Raji (cell line): ENCODE data around the gene HOGA1.

Source experiments
- POLR2A ChIP-seq: IDR thresholded peaks from 2 replicates; pipeline ENCODE4 v1.6.1; 2011; ENCODE audit warnings: low read depth, low read length, control low read depth; ENCODE audit not compliant: insufficient read depth

Gene HOGA1

DNA sequence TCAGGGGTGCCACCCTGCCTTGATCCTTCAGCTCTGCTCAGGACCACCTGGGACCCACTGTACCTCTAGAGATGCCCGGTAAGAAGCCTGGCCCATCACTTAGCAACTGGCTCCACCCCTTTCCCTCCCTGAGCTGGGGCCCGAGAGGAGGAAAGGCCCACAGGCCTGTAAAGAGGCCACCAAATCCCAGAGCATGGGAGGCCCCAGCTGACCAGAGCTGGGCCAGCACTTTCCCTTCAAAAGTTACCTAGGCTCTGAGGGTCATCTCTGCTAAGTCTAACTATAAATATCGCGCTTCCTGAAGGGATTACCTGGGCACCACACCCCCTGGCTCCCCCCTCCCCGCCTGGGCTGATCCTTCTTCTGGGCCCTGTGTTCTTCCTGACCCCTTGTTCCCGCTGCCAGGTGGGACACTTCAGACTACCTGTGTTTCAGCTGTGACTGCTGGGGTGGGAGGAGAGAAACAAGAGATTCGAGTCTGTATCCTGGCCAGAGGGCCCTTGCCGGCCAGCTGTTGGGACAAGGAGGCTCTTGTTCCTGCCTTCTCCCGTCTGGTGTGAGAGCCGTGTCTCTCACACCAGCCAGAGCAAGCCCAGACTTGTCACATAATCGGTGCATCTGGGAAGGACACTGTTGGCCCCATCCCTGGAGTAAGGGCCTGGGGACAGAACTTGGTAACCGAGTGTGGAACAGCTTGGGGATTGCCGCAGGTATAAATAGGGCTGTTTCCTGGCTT lies 34.4 kb upstream of the HOGA1 start:
- no peak for TF ChIP-seq POLR2A

DNA sequence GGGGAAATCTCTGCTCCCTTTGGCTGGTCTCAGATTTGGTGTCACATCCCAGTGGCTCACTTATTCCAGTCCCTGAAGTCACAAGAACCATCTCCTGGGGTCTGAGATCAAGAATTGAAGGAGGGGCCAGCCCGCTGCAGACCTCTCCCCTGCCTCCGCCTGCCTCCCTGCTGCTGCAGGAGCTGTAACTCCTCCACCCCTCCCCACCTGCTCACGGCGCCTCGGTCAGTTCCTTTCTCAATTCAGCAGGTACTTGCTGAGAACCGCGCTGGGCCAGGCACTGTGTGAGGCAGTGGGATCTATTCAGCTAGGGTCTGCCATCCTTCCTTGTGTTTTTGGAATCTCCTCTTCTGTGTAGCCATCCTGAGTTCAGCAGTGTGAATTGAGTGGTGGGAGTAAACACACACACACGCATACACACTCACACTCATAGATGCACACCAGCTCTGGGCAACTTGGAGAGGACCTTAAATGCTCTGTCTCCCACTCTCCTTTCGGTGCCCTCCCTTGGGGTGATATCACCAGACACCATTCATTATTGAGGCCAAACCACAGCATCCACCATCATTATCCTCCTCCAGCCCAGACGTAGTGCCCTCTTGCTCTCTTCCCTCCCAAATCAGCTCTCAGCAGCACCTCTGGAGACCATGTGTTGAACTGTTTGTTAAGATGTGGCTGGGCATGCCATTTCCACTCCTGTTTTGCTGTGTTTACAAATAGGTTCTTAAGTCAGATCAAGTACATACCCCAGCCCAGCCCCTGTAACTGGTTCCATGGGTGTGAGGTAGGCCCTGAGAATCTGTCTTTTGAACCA lies 33.6 kb upstream of the HOGA1 start:
- no peak for TF ChIP-seq POLR2A

DNA sequence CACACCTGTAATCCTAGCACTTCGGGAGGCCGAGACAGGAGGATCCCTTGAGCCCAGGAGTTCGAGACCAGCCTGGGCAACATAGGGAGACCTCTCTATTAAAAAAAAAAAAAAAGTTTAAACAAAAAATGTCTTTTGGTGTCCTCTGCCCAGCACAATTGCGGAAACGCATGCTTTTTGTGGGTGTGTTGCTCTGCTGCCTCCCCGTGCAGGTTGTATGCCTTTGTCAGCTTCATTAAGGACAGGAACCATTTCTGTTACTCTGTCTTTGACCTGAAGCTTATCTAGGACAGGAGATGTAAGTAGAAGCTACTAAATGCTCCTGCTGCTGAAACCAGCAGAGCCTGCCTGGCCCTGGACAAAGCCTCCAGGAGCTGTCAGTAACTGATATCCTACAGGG lies 32.9 kb upstream of the HOGA1 start:
- TF ChIP-seq POLR2A: no peak

DNA sequence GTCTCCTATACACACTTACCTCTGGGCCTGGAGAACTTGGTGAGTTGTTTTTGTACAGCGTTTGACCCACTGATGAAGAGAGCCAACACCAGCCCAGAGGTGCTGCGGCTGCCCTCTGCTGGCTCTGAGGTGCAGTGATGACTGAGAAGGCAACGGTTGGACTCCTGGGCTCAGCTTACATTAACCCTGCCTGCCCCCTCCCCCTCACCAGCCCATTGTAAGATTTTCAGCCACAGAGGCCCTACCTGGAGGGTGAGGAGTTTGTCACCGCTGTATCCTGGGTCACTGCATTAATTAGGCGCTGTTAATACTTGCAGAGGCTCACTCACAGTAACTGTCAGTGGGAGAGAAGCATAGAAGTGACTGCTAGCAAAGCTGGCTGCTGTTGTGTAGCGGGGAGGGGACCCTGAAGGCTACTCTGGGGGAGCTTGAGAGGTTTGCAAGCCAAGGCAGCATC lies 30.6 kb upstream of the HOGA1 start:
- no peak for TF ChIP-seq POLR2A

DNA sequence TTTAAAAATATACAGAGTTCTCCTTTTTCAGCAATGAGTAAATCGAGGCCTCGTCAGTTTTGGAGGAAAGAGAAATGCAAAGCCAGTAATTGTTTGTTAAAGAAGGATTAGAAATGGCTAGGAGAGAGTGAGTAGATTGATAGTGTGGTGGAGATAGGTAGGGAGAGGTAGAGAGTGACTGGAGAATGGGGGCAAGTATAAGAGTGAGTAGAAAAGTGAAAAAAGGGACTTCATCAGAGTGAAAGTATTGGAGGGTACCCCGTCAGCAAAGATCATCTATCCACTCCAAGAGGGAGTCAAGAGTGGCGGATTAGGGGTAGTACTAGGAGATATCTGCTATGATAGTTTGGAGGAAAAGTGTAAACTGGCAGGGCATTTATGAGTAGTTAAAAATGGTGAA lies 20.9 kb upstream of the HOGA1 start:
- no peak for TF ChIP-seq POLR2A

DNA sequence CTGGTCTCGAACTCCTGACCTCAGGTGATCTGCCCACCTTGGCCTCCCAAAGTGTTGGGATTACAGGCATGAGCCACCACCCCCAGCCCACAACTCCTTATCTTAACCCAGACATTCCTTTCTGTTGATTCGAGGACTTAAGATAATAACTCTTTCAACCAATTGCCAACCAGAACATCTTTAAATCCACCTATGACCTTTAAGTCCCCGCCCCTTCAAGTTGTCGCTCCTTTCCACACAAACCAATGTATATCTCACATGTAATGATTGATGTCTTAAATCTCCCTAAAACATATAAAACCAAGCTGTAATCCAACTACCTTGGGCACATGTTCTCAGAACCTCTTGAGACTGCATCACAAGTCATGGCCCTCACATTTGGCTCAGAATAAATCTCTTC lies 19.4 kb upstream of the HOGA1 start:
- TF ChIP-seq POLR2A: no peak

DNA sequence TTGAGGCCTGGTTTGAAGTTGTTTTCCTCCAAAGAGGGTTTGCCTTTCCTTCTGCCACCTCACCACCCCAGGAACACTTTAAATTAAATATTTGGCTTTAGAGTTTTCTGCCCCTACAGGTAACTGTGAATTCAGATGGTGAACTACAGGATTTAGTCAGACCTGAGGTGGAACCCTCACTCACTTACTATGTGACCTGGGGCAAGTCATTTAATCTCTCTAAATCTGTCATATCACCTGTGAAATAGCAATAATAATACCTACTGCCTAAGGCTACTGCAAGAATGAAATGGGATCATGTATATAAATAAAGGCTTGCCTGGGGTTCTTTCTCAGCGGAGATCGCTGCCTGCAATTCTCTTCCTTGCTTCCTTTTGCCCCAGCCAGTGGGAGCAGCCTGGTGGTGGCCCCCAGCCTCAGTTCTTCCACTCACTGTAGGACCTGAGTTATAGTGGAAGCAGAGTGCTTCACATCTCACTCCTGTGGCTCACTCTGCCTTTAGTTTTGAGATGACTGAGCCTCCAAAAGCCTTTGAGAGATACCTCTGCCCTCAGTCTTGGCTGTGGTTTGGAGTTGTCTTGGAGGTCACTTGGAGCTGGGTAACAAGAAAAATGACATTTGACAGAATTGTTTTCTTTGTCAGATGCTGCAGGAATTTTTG lies 17.7 kb upstream of the HOGA1 start:
- no peak for TF ChIP-seq POLR2A

DNA sequence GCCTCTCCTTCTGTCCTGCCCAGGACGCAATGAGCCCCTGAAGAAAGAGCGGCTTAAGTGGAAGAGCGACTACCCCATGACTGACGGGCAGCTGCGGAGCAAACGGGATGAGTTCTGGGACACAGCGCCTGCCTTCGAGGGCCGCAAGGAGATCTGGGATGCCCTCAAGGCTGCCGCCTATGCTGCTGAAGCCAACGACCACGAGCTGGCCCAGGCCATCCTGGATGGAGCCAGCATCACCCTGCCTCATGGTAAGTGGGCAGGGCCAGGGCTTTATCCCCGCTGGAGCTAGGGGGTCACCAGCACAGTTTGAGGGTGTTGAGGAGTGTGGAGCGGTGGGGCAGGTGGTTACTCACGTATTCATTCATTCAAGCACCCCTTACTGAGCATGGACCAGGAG lies 16.3 kb upstream of the HOGA1 start:
- no peak for TF ChIP-seq POLR2A

DNA sequence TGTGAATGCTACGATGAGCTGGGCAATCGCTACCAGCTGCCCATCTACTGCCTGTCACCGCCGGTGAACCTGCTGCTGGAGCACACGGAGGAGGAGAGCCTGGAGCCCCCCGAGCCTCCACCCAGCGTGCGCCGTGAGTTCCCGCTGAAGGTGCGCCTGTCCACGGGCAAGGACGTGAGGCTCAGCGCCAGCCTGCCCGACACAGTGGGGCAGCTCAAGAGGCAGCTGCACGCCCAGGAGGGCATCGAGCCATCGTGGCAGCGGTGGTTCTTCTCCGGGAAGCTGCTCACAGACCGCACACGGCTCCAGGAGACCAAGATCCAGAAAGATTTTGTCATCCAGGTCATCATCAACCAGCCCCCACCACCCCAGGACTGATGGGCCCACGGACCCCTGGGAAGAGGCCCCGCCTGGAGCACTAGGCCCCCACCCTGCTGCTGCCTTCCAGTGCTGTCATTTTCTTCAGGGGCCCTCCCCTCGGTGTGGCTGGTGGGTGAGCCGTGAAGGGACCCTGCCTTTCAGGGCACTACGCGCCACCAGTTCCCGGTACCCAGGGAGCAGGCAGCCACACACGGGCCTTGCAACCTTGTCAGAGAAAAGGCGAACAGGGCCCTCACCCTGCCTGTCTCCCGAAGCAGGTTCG lies 13.9 kb upstream of the HOGA1 start:
- TF ChIP-seq POLR2A: no peak

DNA sequence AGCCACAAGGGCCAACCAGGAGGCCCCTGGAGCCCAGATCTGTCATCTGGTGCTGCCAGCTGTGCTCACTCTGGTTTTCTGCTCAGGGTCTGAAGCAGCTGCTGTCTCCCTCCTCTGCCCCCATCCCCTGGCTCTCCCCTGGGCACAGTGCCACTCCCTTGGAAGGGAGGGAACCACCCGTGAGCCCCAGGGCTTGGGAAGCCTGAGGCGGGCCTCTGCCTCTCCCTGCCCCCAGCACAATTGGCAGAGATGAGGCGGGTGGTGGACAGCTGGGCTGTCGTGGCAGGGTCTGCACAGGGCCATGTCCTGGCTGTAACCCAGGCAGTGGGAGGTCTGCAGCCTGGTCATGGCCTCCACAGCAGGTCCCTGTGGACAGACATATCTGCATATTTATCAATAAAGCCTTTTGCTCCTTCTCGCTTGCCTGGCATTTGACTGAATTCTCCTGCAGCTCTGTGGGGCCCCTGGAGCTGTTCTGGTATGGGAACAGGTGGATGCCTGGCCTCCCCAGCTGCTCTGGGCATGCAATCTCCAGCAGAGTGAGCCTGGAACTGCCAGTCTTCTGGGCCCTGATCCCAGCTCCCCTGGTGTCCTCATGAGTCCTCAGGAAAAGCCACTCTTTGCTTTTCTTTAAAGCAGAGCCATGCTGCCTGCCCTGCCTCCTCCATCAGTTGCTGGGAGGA lies 13.3 kb upstream of the HOGA1 start:
- no peak for TF ChIP-seq POLR2A

DNA sequence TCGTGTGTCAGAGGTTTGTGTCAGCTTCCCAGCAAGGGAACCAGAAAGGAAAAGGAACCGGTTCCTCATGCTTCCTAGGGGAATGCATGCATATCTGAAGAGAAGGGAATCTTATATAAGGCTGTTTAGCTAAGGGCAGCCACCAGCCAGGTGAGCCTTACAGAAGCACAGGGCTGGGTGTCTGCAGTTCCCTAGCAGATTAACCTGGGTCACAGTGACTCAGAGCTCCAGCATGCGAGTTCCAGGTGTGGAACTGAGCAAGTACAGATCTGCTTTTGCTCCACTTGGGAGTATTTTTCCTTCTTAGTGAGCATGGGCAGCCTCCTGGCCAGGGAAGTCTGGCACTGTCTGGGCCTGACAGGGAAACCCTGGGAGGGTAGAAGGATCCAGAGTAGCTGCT lies 12.6 kb upstream of the HOGA1 start:
- no peak for TF ChIP-seq POLR2A

DNA sequence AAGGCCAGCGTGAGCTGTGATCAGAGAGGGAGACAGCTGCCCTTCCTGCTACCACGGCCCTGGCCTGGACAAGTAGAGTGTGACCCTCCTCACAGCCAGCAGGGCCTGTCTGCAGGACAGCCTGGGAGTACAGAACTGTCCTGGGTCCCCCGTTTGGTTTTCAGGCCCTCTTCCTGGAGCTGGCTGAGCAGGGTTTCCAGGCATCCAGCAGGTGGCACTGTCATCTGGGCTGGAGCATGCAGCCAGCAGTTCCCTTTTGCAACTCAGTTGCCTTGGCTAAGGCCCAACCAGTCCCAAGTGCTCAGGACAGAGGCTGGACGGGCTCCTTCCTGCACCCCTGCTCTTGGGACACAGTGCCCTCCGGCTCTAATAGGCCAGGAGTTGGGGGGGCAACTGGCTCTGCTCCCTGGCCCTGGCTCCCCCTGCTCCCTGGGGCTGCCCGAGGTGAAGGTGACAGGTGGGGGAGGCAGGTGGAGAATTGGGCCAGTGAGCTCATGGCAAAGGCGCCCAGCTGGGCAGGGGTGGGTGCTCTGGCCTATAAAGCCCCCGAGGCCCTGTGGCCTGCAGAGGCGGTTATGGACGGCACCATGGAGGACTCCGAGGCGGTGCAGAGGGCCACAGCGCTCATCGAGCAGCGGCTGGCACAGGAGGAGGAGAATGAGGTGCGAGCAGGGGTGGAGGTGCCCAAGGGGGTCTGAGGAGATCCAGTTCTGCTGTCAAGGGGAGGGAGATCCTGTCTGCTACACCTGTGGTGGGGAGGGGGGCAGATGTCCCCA lies 11.8 kb upstream of the HOGA1 start, which contains the start of gene ANKRD2:
Gene ANKRD2 (plus strand): TSS at position 566 of the 776 bp plus-strand sequence. CDS start 10 bp downstream, at position 576.
- no peak for TF ChIP-seq POLR2A

DNA sequence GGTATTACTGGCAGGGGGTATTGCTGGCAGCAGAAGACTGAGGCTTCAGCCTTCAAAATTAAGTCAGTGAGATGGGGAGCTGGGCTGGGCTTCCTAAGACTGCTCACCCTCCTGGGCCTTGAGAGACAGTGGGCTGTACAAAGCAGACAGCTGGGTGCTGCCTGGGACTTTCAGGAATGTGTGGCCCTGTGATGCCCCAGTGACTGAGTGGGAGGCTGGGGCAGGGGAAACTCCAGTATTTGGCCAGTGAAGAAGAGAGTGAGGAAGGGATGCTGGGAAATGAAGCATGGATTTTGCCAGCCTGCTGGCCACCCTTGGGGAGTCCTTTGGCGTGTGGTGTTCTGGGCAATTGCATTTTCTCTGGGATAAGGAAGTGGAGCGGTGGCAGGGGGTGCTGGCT lies 11.2 kb upstream of the HOGA1 start:
- no peak for TF ChIP-seq POLR2A

DNA sequence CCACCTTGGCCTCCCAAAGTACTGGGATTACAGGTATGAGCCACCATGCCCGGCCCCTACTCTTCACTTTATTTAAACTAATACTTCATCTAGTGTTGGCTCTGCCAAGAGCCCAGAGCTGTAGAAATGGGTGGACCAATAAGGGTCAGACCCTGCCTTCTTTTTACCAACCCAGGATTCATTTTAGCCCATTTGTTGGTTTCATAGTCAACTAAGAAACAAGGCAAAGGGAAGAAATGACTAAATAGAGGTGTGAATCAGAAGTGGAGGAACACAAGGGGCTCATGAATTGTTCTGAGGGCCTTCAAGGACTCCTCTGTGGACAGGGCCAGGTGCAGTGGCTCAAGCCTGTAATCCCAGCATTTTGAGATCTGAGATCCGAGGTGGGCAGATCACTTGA lies 10.5 kb upstream of the HOGA1 start:
- no peak for TF ChIP-seq POLR2A
